Stimulated activated CD8-positive, alpha-beta memory T cell treated with anti-CD3 and anti-CD28 coated beads, Interleukin-7, amount 100 ng/mL, for 24 hours (primary cell): ENCODE measurements around the gene HDDC3.
A peak's percentile ranks its signal among the peaks of the same experiment; 100 is the strongest.

Experiments used
- DNase-seq: peaks from one replicate; pipeline ENCODE4 v3.0.0-alpha.2; 2020; ENCODE audit warnings: low read depth

HDDC3 gene

GRCh38 chr15:90891346-90891949 is 40.9 kb downstream of the HDDC3 start:
- no peak for DNase-seq

GRCh38 chr15:90890839-90891238 is 41.5 kb downstream of the HDDC3 start:
- no peak for DNase-seq

- no peak for DNase-seq
Measured at GRCh38 chr15:90889736-90890456, 42.5 kb downstream of the HDDC3 start.

- DNase-seq, result no peak
Measured at GRCh38 chr15:90889313-90889730, 43.0 kb downstream of the HDDC3 start.

GRCh38 chr15:90887037-90887481 is 45.3 kb downstream of the HDDC3 start:
- DNase-seq, result no peak

GRCh38 chr15:90886291-90886614 is 46.1 kb downstream of the HDDC3 start:
- no peak for DNase-seq

- DNase-seq, result peak; percentile 71
Measured at GRCh38 chr15:90885432-90886290, 46.7 kb downstream of the HDDC3 start.

- no peak for DNase-seq
Measured at GRCh38 chr15:90884719-90885431, 47.5 kb downstream of the HDDC3 start.

GRCh38 chr15:90883976-90884718 is 48.2 kb downstream of the HDDC3 start, which contains the start of gene FES:
FES (plus strand) TSS chr15:90884504; CDS start chr15:90885046, 542 bp downstream.
- no peak for DNase-seq

- DNase-seq, result no peak
Measured at GRCh38 chr15:90883526-90883975, 48.8 kb downstream of the HDDC3 start.

GRCh38 chr15:90882781-90883525 is 49.4 kb downstream of the HDDC3 start:
- DNase-seq, result no peak

GRCh38 chr15:90881978-90882721 is 50.2 kb downstream of the HDDC3 start:
- DNase-seq, result no peak

- DNase-seq, result no peak
Measured at GRCh38 chr15:90881181-90881977, 51.0 kb downstream of the HDDC3 start.

- no peak for DNase-seq
Measured at GRCh38 chr15:90880381-90881145, 51.8 kb downstream of the HDDC3 start.
